ENCODE data around the gene HCN1.

The HCN1 gene

GRCh38 chr5:45696206-45696836, at the start of gene HCN1:
TSS of gene HCN1 (minus strand) at chr5:45696380.
- peak; percentile 60 for DNase-seq (ENCODE audit: low read depth)

- no peak for DNase-seq (ENCODE audit: low read depth)
Measured at GRCh38 chr5:45741110-45741509, 44.9 kb upstream of the HCN1 start.

GRCh38 chr5:45737153-45737552, 41.0 kb upstream of the HCN1 start:
- no peak for DNase-seq (ENCODE audit: low read depth)

GRCh38 chr5:45725537-45725936, 29.4 kb upstream of the HCN1 start:
- no peak for DNase-seq (ENCODE audit: low read depth)

GRCh38 chr5:45697201-45697600, 1.0 kb upstream of the HCN1 start:
- no peak for DNase-seq (ENCODE audit: low read depth)

GRCh38 chr5:45695804-45696156, 400 bp downstream of the HCN1 start:
- no peak for DNase-seq (ENCODE audit: low read depth)

GRCh38 chr5:45694971-45695803, 993 bp downstream of the HCN1 start:
- DNase-seq (ENCODE audit: low read depth), result no peak

- DNase-seq (ENCODE audit: low read depth), result no peak
Measured at GRCh38 chr5:45694255-45694814, 1.8 kb downstream of the HCN1 start.

- no peak for DNase-seq (ENCODE audit: low read depth)
Measured at GRCh38 chr5:45692481-45692880, 3.7 kb downstream of the HCN1 start.

- no peak for DNase-seq (ENCODE audit: low read depth)
Measured at GRCh38 chr5:45691656-45692055, 4.5 kb downstream of the HCN1 start.

GRCh38 chr5:45687701-45688100, 8.5 kb downstream of the HCN1 start:
- DNase-seq (ENCODE audit: low read depth), result no peak

GRCh38 chr5:45686620-45687019, 9.6 kb downstream of the HCN1 start:
- no peak for DNase-seq (ENCODE audit: low read depth)

GRCh38 chr5:45684118-45684517, 12.1 kb downstream of the HCN1 start:
- no peak for DNase-seq (ENCODE audit: low read depth)

- DNase-seq (ENCODE audit: low read depth), result no peak
Measured at GRCh38 chr5:45680950-45681349, 15.2 kb downstream of the HCN1 start.

- no peak for DNase-seq (ENCODE audit: low read depth)
Measured at GRCh38 chr5:45677524-45677923, 18.7 kb downstream of the HCN1 start.

GRCh38 chr5:45672271-45672670, 23.9 kb downstream of the HCN1 start:
- no peak for DNase-seq (ENCODE audit: low read depth)

- DNase-seq (ENCODE audit: low read depth), result no peak
Measured at GRCh38 chr5:45648744-45649143, 47.4 kb downstream of the HCN1 start.

- no peak for DNase-seq (ENCODE audit: low read depth)
Measured at GRCh38 chr5:45643056-45643455, 53.1 kb downstream of the HCN1 start.

- DNase-seq (ENCODE audit: low read depth), result no peak
Measured at GRCh38 chr5:45642370-45642769, 53.8 kb downstream of the HCN1 start.

GRCh38 chr5:45639040-45639439, 57.1 kb downstream of the HCN1 start:
- no peak for DNase-seq (ENCODE audit: low read depth)

GRCh38 chr5:45627076-45627656, 69.0 kb downstream of the HCN1 start:
- no peak for DNase-seq (ENCODE audit: low read depth)

- DNase-seq (ENCODE audit: low read depth), result no peak
Measured at GRCh38 chr5:45623832-45624231, 72.3 kb downstream of the HCN1 start.

GRCh38 chr5:45622365-45622764, 73.8 kb downstream of the HCN1 start:
- no peak for DNase-seq (ENCODE audit: low read depth)
